GM12891 (cell line): ENCODE data around the gene TATDN2.

Experiments
- PAX5 ChIP-seq: IDR thresholded peaks from 2 replicates; pipeline ENCODE4 v1.6.1; 2011; ENCODE audit warnings: low read length, moderate library complexity, mild to moderate bottlenecking; ENCODE audit not compliant: insufficient read depth, severe bottlenecking
- POLR2A ChIP-seq: IDR thresholded peaks from 2 replicates; pipeline ENCODE4 v1.6.1; 2011; ENCODE audit warnings: low read depth, low read length, control low read depth
- POLR2AphosphoS5 ChIP-seq: IDR thresholded peaks from 2 replicates; pipeline ENCODE4 v1.6.1; 2011; ENCODE audit warnings: low read depth, low read length, control low read depth
- POU2F2 ChIP-seq: IDR thresholded peaks from 2 replicates; pipeline ENCODE4 v1.6.1; 2011; ENCODE audit warnings: low read depth, mild to moderate bottlenecking, control low read depth, low read length, moderate library complexity
- TAF1 ChIP-seq: IDR thresholded peaks from 2 replicates; pipeline ENCODE4 v1.6.1; 2011; ENCODE audit warnings: low read depth, low read length, control low read depth

DNA sequence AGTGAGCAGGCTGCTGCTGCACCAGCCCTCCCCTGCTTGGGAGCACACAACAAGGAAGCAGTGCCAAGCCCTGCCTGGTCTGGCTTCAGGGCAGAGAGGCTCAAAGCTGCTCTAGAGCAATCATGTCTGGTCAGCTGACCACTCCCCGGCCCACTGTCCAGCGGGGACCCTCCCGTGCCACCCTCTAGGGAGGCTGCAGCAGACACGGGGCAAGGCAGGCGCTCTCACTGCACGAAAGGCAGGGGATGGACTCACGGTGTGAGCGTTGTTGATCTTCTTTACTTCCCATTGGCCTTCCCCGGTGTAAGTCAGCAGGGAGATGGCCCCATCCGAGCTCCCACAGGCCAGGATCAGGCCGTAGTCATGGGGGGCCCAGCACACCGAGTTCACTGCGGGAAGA lies 63.5 kb downstream of the TATDN2 start:
- TF ChIP-seq PAX5 (no peak), POU2F2 (no peak), POLR2A (no peak), TAF1 (no peak), POLR2AphosphoS5 (no peak)
